ENCODE data around the gene RCAN1. TPM values are rescaled to one million over a fixed set of nuclear protein-coding genes. Genes with fewer than 3 reads are reported as not detected.

The RCAN1 gene
- total and polyA plus RNA-seq, 9 donors, result 8.6 to 26.7 (median 10.0) TPM

- Histone ChIP-seq H3K9me3 (no peaks in the 10 kb centered on the region), H3K4me3 (no peak overlapping the region), H3K36me3 (no peaks in the 10 kb centered on the region), H3K27ac (no peak overlapping the region), H3K27me3 (no peaks in the 10 kb centered on the region), H3K4me1 (ENCODE audit: insufficient read depth) (no peaks in the 10 kb centered on the region)
- 88 to 93% (median 92%) methylated on average over 2 of the region's 2 CpGs for WGBS, 3 donors
- TF ChIP-seq POLR2A (IDR thresholded peaks at IDR 0.05) (no peak), EP300 (IDR thresholded peaks at IDR 0.05) (no peak)
- TF ChIP-seq, protein P1, sequence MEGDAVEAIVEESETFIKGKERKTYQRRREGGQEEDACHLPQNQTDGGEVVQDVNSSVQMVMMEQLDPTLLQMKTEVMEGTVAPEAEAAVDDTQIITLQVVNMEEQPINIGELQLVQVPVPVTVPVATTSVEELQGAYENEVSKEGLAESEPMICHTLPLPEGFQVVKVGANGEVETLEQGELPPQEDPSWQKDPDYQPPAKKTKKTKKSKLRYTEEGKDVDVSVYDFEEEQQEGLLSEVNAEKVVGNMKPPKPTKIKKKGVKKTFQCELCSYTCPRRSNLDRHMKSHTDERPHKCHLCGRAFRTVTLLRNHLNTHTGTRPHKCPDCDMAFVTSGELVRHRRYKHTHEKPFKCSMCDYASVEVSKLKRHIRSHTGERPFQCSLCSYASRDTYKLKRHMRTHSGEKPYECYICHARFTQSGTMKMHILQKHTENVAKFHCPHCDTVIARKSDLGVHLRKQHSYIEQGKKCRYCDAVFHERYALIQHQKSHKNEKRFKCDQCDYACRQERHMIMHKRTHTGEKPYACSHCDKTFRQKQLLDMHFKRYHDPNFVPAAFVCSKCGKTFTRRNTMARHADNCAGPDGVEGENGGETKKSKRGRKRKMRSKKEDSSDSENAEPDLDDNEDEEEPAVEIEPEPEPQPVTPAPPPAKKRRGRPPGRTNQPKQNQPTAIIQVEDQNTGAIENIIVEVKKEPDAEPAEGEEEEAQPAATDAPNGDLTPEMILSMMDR (IDR thresholded peaks at IDR 0.05), result no peak
- no peak for DNase-seq
- intact Hi-C loops (cut with DNase I), result loop anchor here in 1 of 4 donors (10.0 kb wide), 1 partner anchor 60 kb away; the partner anchor contains the start of gene CLIC6
These were observed 10.4 kb downstream of the RCAN1 start for GRCh38 chr21:34604556-34604955.

DNA sequence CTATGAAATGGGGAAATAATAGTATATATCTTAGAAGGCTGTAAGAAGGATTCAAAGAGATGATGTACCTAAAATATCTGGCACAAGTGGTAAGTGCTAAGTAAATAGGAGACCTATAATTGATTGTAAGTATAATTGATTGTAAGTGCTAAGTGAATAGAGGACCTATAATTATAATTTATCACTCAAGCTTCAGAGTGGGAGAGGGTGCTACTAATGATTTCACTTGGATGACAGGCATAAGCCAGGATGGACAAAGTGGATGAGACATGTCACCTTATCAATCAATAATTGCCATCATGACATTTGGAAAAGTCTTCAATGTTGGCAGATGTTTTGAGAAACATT, 11.2 kb downstream of the RCAN1 start:
- H3K4me1 ChIP-seq (ENCODE audit: insufficient read depth), result no peaks in the 10 kb centered on the region
- no peaks in the 10 kb centered on the region for H3K36me3 ChIP-seq
- DNase-seq, result no peak
- no peak overlapping the region for H3K4me3 ChIP-seq
- intact Hi-C loops (cut with DNase I), result loop anchor here in 1 of 4 donors (10.0 kb wide), 1 partner anchor 61 kb away; the partner anchor contains the start of gene CLIC6
- no peak overlapping the region for H3K27ac ChIP-seq
- no peaks in the 10 kb centered on the region for H3K9me3 ChIP-seq
- H3K27me3 ChIP-seq, result no peaks in the 10 kb centered on the region
- TF ChIP-seq, protein P1 (IDR thresholded peaks at IDR 0.05), result no peak
- TF ChIP-seq EP300 (IDR thresholded peaks at IDR 0.05) (no peak), POLR2A (IDR thresholded peaks at IDR 0.05) (no peak)

- no peaks in the 10 kb centered on the region for H3K9me3 ChIP-seq
- peak; percentile 48 to 80 (median 71) for DNase-seq
- no peak overlapping the region for H3K27ac ChIP-seq
- H3K36me3 ChIP-seq, result no peaks in the 10 kb centered on the region
- no peak overlapping the region for H3K4me3 ChIP-seq
- WGBS, 3 donors, result 33 to 35% (median 33%) methylated on average over 19 of the region's 19 CpGs
- intact Hi-C loops (cut with DNase I), result loop anchor here in 1 of 4 donors (10.0 kb wide), 1 partner anchor 62 kb away; the partner anchor contains the start of gene CLIC6
- no peaks in the 10 kb centered on the region for H3K4me1 ChIP-seq (ENCODE audit: insufficient read depth)
- TF ChIP-seq, protein P1 (IDR thresholded peaks at IDR 0.05), result peak; percentile 22 to 37 (median 32)
- no peak for TF ChIP-seq EP300 (IDR thresholded peaks at IDR 0.05)
- H3K27me3 ChIP-seq, result no peaks in the 10 kb centered on the region
These were observed 11.8 kb downstream of the RCAN1 start for GRCh38 chr21:34603002-34603709.

DNA sequence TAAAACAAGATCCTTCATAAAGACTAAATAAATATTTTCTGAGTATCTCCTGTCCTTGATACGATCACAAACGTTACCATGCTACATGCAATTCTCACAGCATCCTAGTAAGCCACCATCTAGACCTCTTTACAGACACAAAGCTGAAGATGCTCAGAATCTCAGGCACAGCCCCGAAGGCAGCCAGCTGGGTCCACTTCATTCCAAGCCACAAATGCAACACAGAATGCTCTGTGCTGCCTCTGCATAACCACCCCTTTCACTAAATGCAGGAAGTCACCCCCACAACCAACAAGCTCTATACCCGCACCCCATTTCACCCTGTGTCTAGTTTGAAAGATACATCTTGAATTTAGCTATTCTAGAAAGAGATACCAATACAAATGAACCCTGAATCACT, 12.9 kb downstream of the RCAN1 start:
- H3K9me3 ChIP-seq, result no peaks in the 10 kb centered on the region
- intact Hi-C loops (cut with DNase I), result loop anchor here in 1 of 4 donors (10.0 kb wide), 1 partner anchor 63 kb away; the partner anchor contains the start of gene CLIC6
- H3K4me1 ChIP-seq (ENCODE audit: insufficient read depth), result no peaks in the 10 kb centered on the region
- TF ChIP-seq POLR2A (IDR thresholded peaks at IDR 0.05), result no peak
- no peak for TF ChIP-seq EP300 (IDR thresholded peaks at IDR 0.05)
- TF ChIP-seq, protein P1 (IDR thresholded peaks at IDR 0.05), result no peak
- H3K36me3 ChIP-seq, result no peaks in the 10 kb centered on the region
- H3K27ac ChIP-seq, result no peak overlapping the region
- no peak overlapping the region for H3K4me3 ChIP-seq
- WGBS, 3 donors, result 82 to 89% (median 88%) methylated on average over 4 of the region's 4 CpGs
- no peak for DNase-seq
- H3K27me3 ChIP-seq, result no peaks in the 10 kb centered on the region
